Ishikawa (cell line): ENCODE data around the gene CSNK2A2.

Experiments used
- CREB1 ChIP-seq: IDR thresholded peaks from 2 replicates; pipeline ENCODE4 v1.6.1; 2012; ENCODE audit warnings: low read depth
- MAX ChIP-seq: IDR thresholded peaks from 2 replicates; pipeline ENCODE4 v1.6.1; 2012
- TAF1 ChIP-seq: IDR thresholded peaks from 2 replicates; pipeline ENCODE4 v1.6.1; 2012; ENCODE audit warnings: low read depth, mild to moderate bottlenecking

- TF ChIP-seq CREB1 (no peak), TAF1 (no peak), MAX (no peak)
Observed at GRCh38 chr16:58125041-58125440, 72.9 kb downstream of the CSNK2A2 start.
